OCI-LY1 (cell line): ENCODE measurements around the gene LIF.

ENCODE experiments used
- EZH2 ChIP-seq: fragments of 200-600 bp; sonication (generic), shearing (Covaris generic); IDR thresholded peaks from 2 replicates; pipeline ENCODE4 v1.8.0; 2017; ENCODE audit warnings: borderline replicate concordance, mixed run types, mild to moderate bottlenecking, antibody characterized with exemption, low read length, moderate library complexity, mixed read lengths
- TF ChIP-seq, protein P1 (sequence below): fragments of 200-600 bp; sonication (generic), shearing (Covaris generic); IDR thresholded peaks from 2 replicates; pipeline ENCODE4 v1.5.1; 2017; ENCODE audit warnings: mild to moderate bottlenecking, antibody characterized with exemption, low read length, moderate library complexity, mixed read lengths

DNA sequence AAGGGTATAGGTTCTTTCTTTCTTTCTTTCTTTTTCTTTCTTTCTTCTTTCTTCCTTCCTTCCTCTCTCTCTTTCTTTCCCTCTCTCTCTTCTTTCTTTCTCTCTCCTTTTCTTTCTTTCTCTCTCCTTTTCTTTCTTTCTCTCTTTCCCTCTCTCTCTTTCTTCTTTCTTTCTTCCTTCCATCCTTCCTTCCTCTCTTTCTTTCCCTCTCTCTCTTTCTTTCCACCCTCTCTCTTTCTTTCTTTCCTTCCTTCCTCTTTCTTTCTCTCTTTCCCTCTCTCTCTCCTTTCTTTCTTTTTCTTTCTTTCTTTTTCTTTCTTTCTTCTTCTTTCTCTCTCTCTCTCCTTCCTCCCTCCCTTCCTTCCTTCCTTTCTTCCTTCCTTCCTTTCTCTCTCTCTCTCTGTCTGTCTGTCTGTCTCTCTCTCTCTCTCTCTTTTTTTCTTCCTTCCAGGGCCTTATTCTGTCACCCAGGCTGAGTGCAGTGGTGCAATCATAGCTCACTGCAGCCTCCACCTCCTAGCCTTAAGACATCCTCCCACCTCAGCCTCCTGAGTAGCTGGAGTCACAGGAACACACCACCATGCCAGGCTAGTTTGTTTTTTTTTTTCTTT, 26.8 kb downstream of the LIF start:
- TF ChIP-seq, protein P1, sequence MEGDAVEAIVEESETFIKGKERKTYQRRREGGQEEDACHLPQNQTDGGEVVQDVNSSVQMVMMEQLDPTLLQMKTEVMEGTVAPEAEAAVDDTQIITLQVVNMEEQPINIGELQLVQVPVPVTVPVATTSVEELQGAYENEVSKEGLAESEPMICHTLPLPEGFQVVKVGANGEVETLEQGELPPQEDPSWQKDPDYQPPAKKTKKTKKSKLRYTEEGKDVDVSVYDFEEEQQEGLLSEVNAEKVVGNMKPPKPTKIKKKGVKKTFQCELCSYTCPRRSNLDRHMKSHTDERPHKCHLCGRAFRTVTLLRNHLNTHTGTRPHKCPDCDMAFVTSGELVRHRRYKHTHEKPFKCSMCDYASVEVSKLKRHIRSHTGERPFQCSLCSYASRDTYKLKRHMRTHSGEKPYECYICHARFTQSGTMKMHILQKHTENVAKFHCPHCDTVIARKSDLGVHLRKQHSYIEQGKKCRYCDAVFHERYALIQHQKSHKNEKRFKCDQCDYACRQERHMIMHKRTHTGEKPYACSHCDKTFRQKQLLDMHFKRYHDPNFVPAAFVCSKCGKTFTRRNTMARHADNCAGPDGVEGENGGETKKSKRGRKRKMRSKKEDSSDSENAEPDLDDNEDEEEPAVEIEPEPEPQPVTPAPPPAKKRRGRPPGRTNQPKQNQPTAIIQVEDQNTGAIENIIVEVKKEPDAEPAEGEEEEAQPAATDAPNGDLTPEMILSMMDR = no peak
- TF ChIP-seq EZH2 = no peak
